KMS-11 (cell line): ENCODE data around the gene CMIP.
"Not testable (repeated sequence)": the region's sequence is repeated elsewhere in the genome, so short reads cannot be mapped to it uniquely, and the experiment has no call there.

ENCODE experiments used
- H2AFZ ChIP-seq: fragments of 200-600 bp; sonication (generic); 2 replicates; pipeline ENCODE4 v1.6.1; 2016; ENCODE audit warnings: antibody characterized with exemption, mixed run types, low read depth
- H3K27ac ChIP-seq: fragments of 200-600 bp; sonication (generic); 2 replicates; pipeline ENCODE4 v1.6.1; 2016; ENCODE audit warnings: mild to moderate bottlenecking, mixed run types
- H3K27me3 ChIP-seq: fragments of 200-600 bp; sonication (generic); 2 replicates; pipeline ENCODE4 v1.6.1; 2017; ENCODE audit warnings: mild to moderate bottlenecking, low read depth, mixed run types, moderate library complexity; ENCODE audit not compliant: insufficient read depth
- H3K36me3 ChIP-seq: fragments of 200-600 bp; sonication (generic); 2 replicates; pipeline ENCODE4 v1.6.1; 2017; ENCODE audit warnings: mild to moderate bottlenecking, mixed run types; ENCODE audit not compliant: insufficient read depth
- H3K4me1 ChIP-seq: fragments of 200-600 bp; sonication (generic); 2 replicates; pipeline ENCODE4 v1.6.1; 2016; ENCODE audit warnings: mild to moderate bottlenecking, low read depth, mixed run types; ENCODE audit not compliant: poor library complexity, severe bottlenecking
- H3K4me2 ChIP-seq: fragments of 200-600 bp; sonication (generic); 2 replicates; pipeline ENCODE4 v1.7.0; 2016; ENCODE audit warnings: mild to moderate bottlenecking, mixed run types
- H3K4me3 ChIP-seq: fragments of 200-600 bp; sonication (generic); IDR thresholded peaks from 2 replicates; pipeline ENCODE4 v1.6.1; 2017; ENCODE audit warnings: low read depth, low read length, mixed read lengths; ENCODE audit not compliant: insufficient read depth
- H3K79me2 ChIP-seq: fragments of 200-600 bp; sonication (generic); 2 replicates; pipeline ENCODE4 v1.6.1; 2016; ENCODE audit warnings: low read depth, mixed run types; ENCODE audit not compliant: insufficient read depth
- H3K9ac ChIP-seq: fragments of 200-600 bp; sonication (generic); 2 replicates; pipeline ENCODE4 v1.6.1; 2016; ENCODE audit warnings: mild to moderate bottlenecking, mixed run types
- H4K20me1 ChIP-seq: fragments of 200-600 bp; sonication (generic); 2 replicates; pipeline ENCODE4 v1.6.1; 2016; ENCODE audit warnings: mild to moderate bottlenecking, mixed run types; ENCODE audit not compliant: insufficient read depth
- CTCF ChIP-seq: fragments of 200-600 bp; sonication (generic); conservative IDR thresholded peaks from 2 replicates; pipeline ENCODE4 v1.6.1; 2017; ENCODE audit warnings: low read depth, mild to moderate bottlenecking, antibody characterized with exemption, low read length, moderate library complexity, mixed read lengths

The CMIP gene

GRCh38 chr16:81686391-81687130 lies 242.0 kb downstream of the CMIP start:
- no peak for TF ChIP-seq CTCF
- H3K27ac ChIP-seq: no peak overlapping the region
- no peak overlapping the region for H2AFZ ChIP-seq
- no peaks in the 10 kb centered on the region for H3K27me3 ChIP-seq
- no peaks in the 10 kb centered on the region for H4K20me1 ChIP-seq
- no peak overlapping the region for H3K9ac ChIP-seq
- H3K4me1 ChIP-seq: no peaks in the 10 kb centered on the region
- H3K79me2 ChIP-seq: peaks cover 4% of the 10 kb centered on the region; the same call in 1 of the 2 replicates
- H3K4me2 ChIP-seq: no peak overlapping the region
- H3K4me3 ChIP-seq: no peak overlapping the region
- H3K36me3 ChIP-seq: no peaks in the 10 kb centered on the region

GRCh38 chr16:81687131-81687456 lies 242.5 kb downstream of the CMIP start:
- no peak overlapping the region for H3K4me2 ChIP-seq
- H3K27me3 ChIP-seq: no peaks in the 10 kb centered on the region
- no peak overlapping the region for H3K27ac ChIP-seq
- no peaks in the 10 kb centered on the region for H3K36me3 ChIP-seq
- no peak for TF ChIP-seq CTCF
- no peak overlapping the region for H2AFZ ChIP-seq
- H3K4me3 ChIP-seq: no peak overlapping the region
- H4K20me1 ChIP-seq: no peaks in the 10 kb centered on the region
- no peak overlapping the region for H3K9ac ChIP-seq
- H3K79me2 ChIP-seq: peaks cover 4% of the 10 kb centered on the region; the same call in 1 of the 2 replicates
- no peaks in the 10 kb centered on the region for H3K4me1 ChIP-seq

- Histone ChIP-seq H3K4me3 (no peak overlapping the region), H3K27ac (no peak overlapping the region), H3K4me2 (no peak overlapping the region), H4K20me1 (no peaks in the 10 kb centered on the region), H2AFZ (no peak overlapping the region), H3K27me3 (no peaks in the 10 kb centered on the region), H3K4me1 (no peaks in the 10 kb centered on the region), H3K36me3 (peaks cover 3% of the 10 kb centered on the region; the same call in 1 of the 2 replicates), H3K9ac (no peak overlapping the region), H3K79me2 (peaks cover 4% of the 10 kb centered on the region; the same call in 1 of the 2 replicates)
- no peak for TF ChIP-seq CTCF
These were observed 243.6 kb downstream of the CMIP start for GRCh38 chr16:81688182-81688581.

GRCh38 chr16:81688839-81689238 lies 244.2 kb downstream of the CMIP start:
- H4K20me1 ChIP-seq, H3K27me3 ChIP-seq, H2AFZ ChIP-seq, H3K36me3 ChIP-seq, H3K27ac ChIP-seq, H3K4me2 ChIP-seq, H3K4me3 ChIP-seq, H3K4me1 ChIP-seq, H3K79me2 ChIP-seq, H3K9ac ChIP-seq: not testable (repeated sequence)

- Histone ChIP-seq H2AFZ (no peak overlapping the region), H3K27ac (no peak overlapping the region), H3K79me2 (peaks cover 4% of the 10 kb centered on the region; the same call in 1 of the 2 replicates), H3K9ac (no peak overlapping the region), H3K4me2 (no peak overlapping the region), H3K36me3 (peaks cover 3% of the 10 kb centered on the region; the same call in 1 of the 2 replicates), H3K27me3 (no peaks in the 10 kb centered on the region), H4K20me1 (no peaks in the 10 kb centered on the region), H3K4me1 (peaks cover 3% of the 10 kb centered on the region), H3K4me3 (no peak overlapping the region)
- no peak for TF ChIP-seq CTCF
These were observed 247.4 kb downstream of the CMIP start for GRCh38 chr16:81692021-81692420.
